ENCODE data around the gene DGKG. TPM values are rescaled to one million over a fixed set of nuclear protein-coding genes. Genes with fewer than 3 reads are reported as not detected.

DGKG gene
- total and polyA plus RNA-seq, 12 donors: 7.2 to 75.7 (median 41.4) TPM

GRCh38 chr3:186212611-186213010 lies 149.4 kb downstream of the DGKG start:
- no peak for TF ChIP-seq CTCF (IDR thresholded peaks at IDR 0.05)
- ATAC-seq: no peak
- Histone ChIP-seq H3K27ac (no peak overlapping the region), H3K27me3 (no peaks in the 10 kb centered on the region), H3K36me3 (peaks cover 0 to under 1% (median 0%) of the 10 kb centered on the region in 9 donors), H3K4me3 (no peak overlapping the region), H3K4me1 (peaks cover 9 to 56% (median 40%) of the 10 kb centered on the region in 9 donors), H3K9me3 (no peaks in the 10 kb centered on the region)
- no peak for DNase-seq
- 89 to 90% methylated on average over 3 of the region's 3 CpGs for WGBS, 2 donors
- intact Hi-C loops (cut with DNase I): loop anchor here in 1 of 10 donors (10.0 kb wide), 1 partner anchor 108 kb away; the partner anchor contains the start of gene ETV5

- H3K27me3 ChIP-seq: no peaks in the 10 kb centered on the region
- no peak for TF ChIP-seq CTCF (IDR thresholded peaks at IDR 0.05)
- H3K27ac ChIP-seq: peak overlapping the region in 9 of 10 donors; percentile 61 to 86 (median 72)
- intact Hi-C loops (cut with DNase I): loop anchor here in 1 of 10 donors (10.0 kb wide), 1 partner anchor 106 kb away; the partner anchor contains the start of gene ETV5
- WGBS, 2 donors: 84% methylated on average over 9 of the region's 9 CpGs
- no peak for DNase-seq
- no peak overlapping the region for H3K4me3 ChIP-seq
- ATAC-seq: no peak
- peaks cover 0 to 9% (median 0%) of the 10 kb centered on the region in 9 donors for H3K36me3 ChIP-seq
- no peaks in the 10 kb centered on the region for H3K9me3 ChIP-seq
- H3K4me1 ChIP-seq: peaks cover 9 to 56% (median 40%) of the 10 kb centered on the region in 9 donors
Measured at GRCh38 chr3:186210852-186211500, 151.1 kb downstream of the DGKG start.

- DNase-seq (peak; percentile 58 to 74), ATAC-seq (peak; percentile 75 to 90 (median 89))
- TF ChIP-seq CTCF (IDR thresholded peaks at IDR 0.05): no peak
- peaks cover 9 to 58% (median 40%) of the 10 kb centered on the region in 9 donors for H3K4me1 ChIP-seq
- H3K27ac ChIP-seq: peak overlapping the region; percentile 18 to 86 (median 72)
- no peak overlapping the region for H3K4me3 ChIP-seq
- no peaks in the 10 kb centered on the region for H3K27me3 ChIP-seq
- intact Hi-C loops (cut with DNase I): loop anchor here in 1 of 10 donors (10.0 kb wide), 1 partner anchor 105 kb away; the partner anchor contains the start of gene ETV5
- H3K9me3 ChIP-seq: no peaks in the 10 kb centered on the region
- 19 to 20% methylated on average over 20 of the region's 20 CpGs for WGBS, 2 donors
- peaks cover 0 to 9% (median 0%) of the 10 kb centered on the region in 9 donors for H3K36me3 ChIP-seq
Measured at GRCh38 chr3:186209810-186210752, 152.0 kb downstream of the DGKG start.

GRCh38 chr3:186208296-186208989 lies 153.6 kb downstream of the DGKG start:
- H3K4me3 ChIP-seq: no peak overlapping the region
- H3K36me3 ChIP-seq: peaks cover 0 to 9% (median 0%) of the 10 kb centered on the region in 9 donors
- H3K27ac ChIP-seq: no peak overlapping the region
- H3K4me1 ChIP-seq: peaks cover 9 to 46% (median 28%) of the 10 kb centered on the region in 9 donors
- intact Hi-C loops (cut with DNase I): no loop called here
- TF ChIP-seq CTCF (IDR thresholded peaks at IDR 0.05): no peak
- 90 to 95% methylated on average over 8 of the region's 8 CpGs for WGBS, 2 donors
- DNase-seq: no peak
- no peak for ATAC-seq
- no peaks in the 10 kb centered on the region for H3K9me3 ChIP-seq
- H3K27me3 ChIP-seq: no peaks in the 10 kb centered on the region

All from heart right ventricle (tissue), 16 donors.